ENCODE results near the gene GNAO1. TPM values are rescaled to one million over a fixed set of nuclear protein-coding genes. Genes with fewer than 3 reads are reported as not detected.

The GNAO1 gene
- total and polyA plus RNA-seq, 9 of the 15 experiments (the other 6 are each of a cell fraction or from before 2014, with no cell fraction given): 0.07 to 0.42 (median 0.08) TPM; not detected in 5

GRCh38 chr16:56318827-56319140 is 127.5 kb downstream of the GNAO1 start:
- no peaks in the 10 kb centered on the region for H4K20me1 ChIP-seq (replicated peaks; ENCODE audit: control insufficient read depth, insufficient read depth, low read length)
- in situ Hi-C loops (cut with MboI): loop anchor here (5.0 to 10.0 kb wide), 2 partner anchors 371 to 604 kb away; no protein-coding TSS in a partner anchor

GRCh38 chr16:56319376-56319775 is 128.1 kb downstream of the GNAO1 start:
- Histone ChIP-seq H3K4me3 (no peak overlapping the region), H3K4me2 (ENCODE audit: insufficient read depth, low read length) (no peak overlapping the region), H2AFZ (ENCODE audit: low read depth, low read length) (no peak overlapping the region), H3K9ac (ENCODE audit: insufficient read depth in 1 of 2, low read depth in 2 of 2, low read length in 2 of 2) (no peak overlapping the region), H3K4me1 (replicated peaks in 1 of 2; ENCODE audit: control insufficient read depth in 2 of 2, insufficient read depth in 2 of 2, low read length in 2 of 2) (peaks cover 0 to 7% of the 10 kb centered on the region in 2 experiments; a peak in 2 of 5 replicates), H3K9me1 (ENCODE audit: control insufficient read depth, insufficient read depth, low read length) (no peaks in the 10 kb centered on the region), H3K27me3 (ENCODE audit: control insufficient read depth in 2 of 2, insufficient read depth in 2 of 2, low read length in 2 of 2) (peaks cover 5 to 43% of the 10 kb centered on the region in 2 experiments; a peak in 4 of 5 replicates), H3K79me2 (ENCODE audit: control insufficient read depth, insufficient read depth, low read length) (no peaks in the 10 kb centered on the region), H4K20me1 (replicated peaks; ENCODE audit: control insufficient read depth, insufficient read depth, low read length) (no peaks in the 10 kb centered on the region), H3K9me3 (replicated peaks; ENCODE audit: control insufficient read depth, insufficient read depth, low read depth, low read length) (no peaks in the 10 kb centered on the region), H3K27ac (ENCODE audit: extremely low read depth, low read depth, low read length) (no peak overlapping the region), H3K36me3 (ENCODE audit: control insufficient read depth, insufficient read depth, low read length) (no peaks in the 10 kb centered on the region)
- in situ Hi-C loops (cut with MboI) (loop anchor here (5.0 to 10.0 kb wide), 2 partner anchors 372 to 605 kb away; no protein-coding TSS in a partner anchor), intact Hi-C loops (cut with micrococcal nuclease) (loop anchor here (2.0 to 10.0 kb wide), 6 partner anchors 57 to 855 kb away; no protein-coding TSS in a partner anchor)
- ATAC-seq: no peak
- BruUV-seq (replicated peaks): no TSS peak
- TF ChIP-seq MXD1 (CRISPR knock-in tag; IDR thresholded peaks at IDR 0.05; ENCODE audit: borderline replicate concordance, poor library complexity, severe bottlenecking): no peak
- TF ChIP-seq BRF1 (IDR thresholded peaks at IDR 0.05; ENCODE audit: borderline replicate concordance, extremely low read depth, insufficient read length): no peak
- TF ChIP-seq NCOA1 (IDR thresholded peaks at IDR 0.05; ENCODE audit: low read depth): no peak
- TF ChIP-seq TCF15 (CRISPR knock-in tag; IDR thresholded peaks at IDR 0.05): no peak
- no peak for TF ChIP-seq FUS (optimal IDR thresholded peaks at IDR 0.05; ENCODE audit: low read depth, low read length)
- no peak for TF ChIP-seq OTX1 (CRISPR knock-in tag; IDR thresholded peaks at IDR 0.05)
- no peak for TF ChIP-seq ATF6 (CRISPR knock-in tag; IDR thresholded peaks at IDR 0.05)
- TF ChIP-seq CBX5 (IDR thresholded peaks at IDR 0.05; ENCODE audit: borderline replicate concordance, low read depth): no peak
- TF ChIP-seq HDGF (IDR thresholded peaks at IDR 0.05): no peak
- TF ChIP-seq ZNF184 (CRISPR knock-in tag; IDR thresholded peaks at IDR 0.05): no peak
- TF ChIP-seq BDP1 (IDR thresholded peaks at IDR 0.05; ENCODE audit: insufficient read depth, insufficient read length): no peak
- POLR2A ChIA-PET: interaction anchor here (1.1 kb wide), 1 partner anchor 129 kb away, joined by 3 read pairs; no protein-coding TSS in a partner anchor
- CTCF ChIA-PET (ENCODE audit: low intra/inter-chr PET ratio): interaction anchor here (1.1 to 1.7 kb wide), 3 partner anchors 277 to 607 kb away, joined by 4 to 5 read pairs (median 5); no protein-coding TSS in a partner anchor
- DNase-seq (ENCODE audit: extremely low read depth in 1 of 4, low spot score in 3 of 4): no peak
- 5% methylated on average over 6 of the region's 6 CpGs for WGBS (ENCODE audit: insufficient coverage, low coverage, missing lambda C conversion rate)
- FAIRE-seq: no peak

More at GRCh38 chr16:56318827-56319140, 127.5 kb downstream of the GNAO1 start:
- ATAC-seq (no peak), FAIRE-seq (no peak), DNase-seq (ENCODE audit: extremely low read depth in 1 of 4, low spot score in 3 of 4) (no peak)
- Histone ChIP-seq H3K9ac (ENCODE audit: insufficient read depth in 1 of 2, low read depth in 2 of 2, low read length in 2 of 2) (no peak overlapping the region), H3K9me1 (ENCODE audit: control insufficient read depth, insufficient read depth, low read length) (no peaks in the 10 kb centered on the region), H3K27ac (ENCODE audit: extremely low read depth, low read depth, low read length) (no peak overlapping the region), H3K9me3 (replicated peaks; ENCODE audit: control insufficient read depth, insufficient read depth, low read depth, low read length) (no peaks in the 10 kb centered on the region), H3K36me3 (ENCODE audit: control insufficient read depth, insufficient read depth, low read length) (no peaks in the 10 kb centered on the region), H2AFZ (ENCODE audit: low read depth, low read length) (no peak overlapping the region), H3K4me3 (no peak overlapping the region), H3K79me2 (ENCODE audit: control insufficient read depth, insufficient read depth, low read length) (no peaks in the 10 kb centered on the region), H3K27me3 (ENCODE audit: control insufficient read depth in 2 of 2, insufficient read depth in 2 of 2, low read length in 2 of 2) (peaks cover 5 to 40% of the 10 kb centered on the region in 2 experiments; a peak in 4 of 5 replicates), H3K4me2 (ENCODE audit: insufficient read depth, low read length) (no peak overlapping the region), H3K4me1 (replicated peaks in 1 of 2; ENCODE audit: control insufficient read depth in 2 of 2, insufficient read depth in 2 of 2, low read length in 2 of 2) (peaks cover 0 to 7% of the 10 kb centered on the region in 2 experiments; a peak in 2 of 5 replicates)
- POLR2A ChIA-PET: interaction anchor here (1.0 to 1.1 kb wide), 2 partner anchors 128 to 196 kb away, joined by 3 read pairs; no protein-coding TSS in a partner anchor
- intact Hi-C loops (cut with micrococcal nuclease): loop anchor here (1.0 to 10.0 kb wide), 8 partner anchors 56 to 854 kb away; no protein-coding TSS in a partner anchor
- 0% methylated on average over 1 of the region's 1 CpG for WGBS (ENCODE audit: insufficient coverage, low coverage, missing lambda C conversion rate)
- no TSS peak for BruUV-seq (replicated peaks)
- CTCF ChIA-PET (ENCODE audit: low intra/inter-chr PET ratio): interaction anchor here (1.1 to 1.7 kb wide), 4 partner anchors 277 to 853 kb away, joined by 4 to 8 read pairs (median 5); no protein-coding TSS in a partner anchor
- no peak for TF ChIP-seq RBM15 (IDR thresholded peaks at IDR 0.05; ENCODE audit: insufficient read depth, low read length)
